ENCODE measurements around the gene BCR.

GRCh38 chr22:23212061-23213021, 32.0 kb downstream of the BCR start:
- TF ChIP-seq EZH2phosphoT487 (IDR thresholded peaks at IDR 0.05; ENCODE audit: borderline replicate concordance, low read depth, low read length) (no peak), CTCF (conservative IDR thresholded peaks at IDR 0.05; ENCODE audit: low read length) (no peak)
